GM18507 (cell line): ENCODE data around the gene ARID1B.

Experiments used
- DNase-seq: peaks from one replicate; pipeline ENCODE4 v3.0.0; 2011; ENCODE audit warnings: low read depth; ENCODE audit not compliant: insufficient read length; ENCODE audit errors: extremely low spot score
- FAIRE-seq: peaks from 2 replicates; lab custom pipeline; 2011; peaks lifted over from hg19 to GRCh38; lab: Jason Lieb, UNC

Gene ARID1B

DNA sequence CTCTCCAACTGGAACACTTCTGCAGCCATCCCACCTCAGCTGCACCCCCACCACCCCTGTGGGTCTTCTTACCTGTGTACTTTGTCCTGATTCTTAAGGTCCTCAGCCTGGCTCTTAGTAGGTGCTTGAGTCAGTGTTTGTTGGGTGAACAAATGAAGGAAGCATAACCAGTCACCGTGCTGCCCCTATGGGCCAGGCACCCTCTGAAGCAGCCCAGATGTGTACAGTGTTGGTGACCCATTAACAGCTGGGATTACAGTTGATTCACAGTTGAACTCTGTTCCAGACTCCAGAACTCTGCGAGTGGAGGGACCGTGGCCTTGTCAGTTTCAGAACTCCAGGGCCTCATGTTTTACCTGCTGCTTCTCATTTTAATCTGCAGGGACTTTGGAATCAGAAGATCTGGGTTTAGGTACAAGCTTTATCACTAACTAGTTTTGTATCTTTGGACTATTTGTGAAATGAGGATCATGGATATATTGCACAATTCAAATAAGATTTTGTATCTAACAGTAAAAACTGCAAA, 342.4 kb downstream of the ARID1B start:
- FAIRE-seq (no peak), DNase-seq (no peak)

DNA sequence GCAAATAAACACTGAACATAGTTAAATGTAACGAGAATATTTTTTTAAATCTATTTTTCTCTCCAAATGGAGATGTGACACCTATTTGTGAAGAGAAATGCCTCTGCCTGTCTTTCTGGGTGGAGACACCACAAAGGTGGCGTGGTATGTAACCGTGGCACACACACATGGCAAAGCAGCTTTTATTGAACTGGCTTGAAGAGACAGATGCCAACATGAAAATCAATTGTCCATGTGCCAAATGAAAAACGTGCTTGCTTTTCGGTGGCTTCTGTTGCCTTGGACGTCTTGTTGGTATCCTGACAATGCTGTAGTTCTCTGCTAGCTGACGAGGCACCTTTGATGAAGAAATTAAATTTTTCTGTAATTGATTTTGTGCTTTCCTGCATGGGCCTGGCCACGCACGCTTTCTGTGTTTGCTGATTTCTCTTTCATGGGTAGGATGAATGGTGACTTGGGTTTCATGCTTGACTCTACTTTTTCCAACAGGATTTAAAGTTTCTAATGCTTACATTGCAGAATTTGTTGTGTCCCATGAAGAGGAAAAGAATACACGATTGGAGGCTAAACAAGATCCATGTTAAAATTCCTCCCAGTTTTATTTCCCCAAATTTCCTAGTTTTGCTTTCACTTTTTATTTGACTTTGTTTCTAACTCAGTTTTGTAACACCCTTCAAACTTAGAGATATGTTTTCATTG, 343.5 kb downstream of the ARID1B start:
- DNase-seq: no peak
- no peak for FAIRE-seq

DNA sequence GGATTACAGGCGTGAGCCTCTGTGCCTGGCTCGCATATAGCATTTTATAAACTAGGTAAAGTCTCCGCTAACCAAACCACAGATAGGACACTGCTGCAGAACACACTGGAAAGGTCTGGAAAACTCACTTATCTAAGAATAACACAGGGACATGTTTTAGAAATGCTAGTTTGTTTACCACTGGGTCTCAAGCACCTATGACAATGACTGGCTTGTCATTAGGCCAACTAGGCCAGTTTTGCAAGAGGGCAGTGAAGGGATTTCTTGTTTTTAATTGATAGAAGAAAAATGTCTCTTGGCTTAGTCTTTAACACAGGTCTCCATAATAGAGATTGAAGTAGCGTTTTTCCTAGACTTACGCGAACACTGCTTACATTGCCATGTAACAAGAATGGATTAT, 344.7 kb downstream of the ARID1B start:
- DNase-seq (no peak), FAIRE-seq (no peak)

DNA sequence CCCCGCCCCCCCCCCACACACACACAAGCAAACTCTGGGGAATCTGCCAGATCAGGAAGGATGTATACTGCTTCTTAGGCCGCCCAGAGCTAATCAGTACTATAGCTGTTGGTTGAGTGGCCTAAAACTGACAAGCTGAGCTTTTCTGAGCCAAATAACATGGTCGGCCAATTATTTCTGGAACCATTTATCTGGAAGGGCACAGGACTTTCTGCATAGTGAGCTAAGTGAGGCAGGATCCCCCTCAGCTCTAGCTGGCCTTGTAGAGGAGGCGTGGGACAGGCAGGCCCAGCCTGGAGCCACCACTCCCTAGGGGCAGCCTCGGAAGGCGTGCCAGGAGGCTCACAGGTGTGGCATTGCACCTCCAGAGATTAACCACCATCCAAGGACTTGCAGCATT, 346.1 kb downstream of the ARID1B start:
- FAIRE-seq (no peak), DNase-seq (no peak)

DNA sequence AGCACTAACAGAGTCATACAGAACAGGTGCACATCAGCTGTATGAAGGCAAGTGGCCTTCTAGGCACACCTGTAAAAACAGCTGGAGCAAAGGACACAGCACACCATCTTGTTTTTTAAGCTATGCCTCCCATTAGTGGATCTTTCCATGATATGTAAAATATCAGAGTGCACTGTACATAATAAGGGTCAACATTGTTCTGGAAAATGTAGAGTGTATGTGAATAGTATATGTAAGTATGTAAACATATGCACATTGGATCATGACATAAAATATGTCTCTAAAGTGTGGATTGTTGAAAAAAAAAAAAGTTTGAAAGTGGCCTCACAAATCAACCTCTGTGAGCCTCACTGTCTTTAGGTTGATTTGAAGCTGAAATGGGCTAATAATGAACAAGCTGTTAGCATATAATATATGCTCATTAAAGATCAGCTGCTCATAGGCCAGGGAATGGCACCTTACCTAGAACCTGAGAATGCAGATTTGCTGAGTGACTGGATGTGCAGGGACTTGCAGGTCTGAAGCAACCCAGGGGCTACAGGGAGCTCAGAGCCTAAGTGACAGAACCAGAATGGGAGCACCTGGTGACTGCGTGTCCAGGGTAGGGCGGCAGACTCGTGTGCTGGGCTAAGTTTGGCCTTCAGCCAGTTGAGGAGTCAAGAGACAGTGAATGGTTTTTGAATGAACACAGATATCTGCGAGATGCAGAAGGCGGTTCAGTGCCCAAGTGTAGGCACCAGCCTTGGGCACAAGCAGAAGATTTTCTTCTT, 347.5 kb downstream of the ARID1B start:
- FAIRE-seq (no peak), DNase-seq (no peak)

DNA sequence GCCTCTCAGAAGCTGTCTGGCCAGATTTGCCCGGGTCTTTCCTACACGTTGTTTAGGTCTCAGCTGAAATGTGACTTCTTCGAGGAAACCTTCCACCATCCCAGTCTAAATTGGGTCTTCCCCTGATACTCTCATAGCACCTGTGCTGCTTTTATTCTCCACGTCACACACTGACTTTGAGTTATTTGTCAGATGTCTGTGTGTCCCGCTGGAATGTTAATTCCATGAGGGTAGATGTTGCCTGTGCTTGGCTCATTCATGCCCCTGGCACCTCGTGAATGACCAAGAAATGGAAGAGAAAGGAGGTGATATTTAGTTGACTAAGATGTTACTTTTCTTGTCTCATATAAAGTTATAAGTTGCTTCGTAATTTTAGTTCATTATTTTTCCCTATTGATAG, 348.4 kb downstream of the ARID1B start:
- FAIRE-seq: no peak
- DNase-seq: no peak

DNA sequence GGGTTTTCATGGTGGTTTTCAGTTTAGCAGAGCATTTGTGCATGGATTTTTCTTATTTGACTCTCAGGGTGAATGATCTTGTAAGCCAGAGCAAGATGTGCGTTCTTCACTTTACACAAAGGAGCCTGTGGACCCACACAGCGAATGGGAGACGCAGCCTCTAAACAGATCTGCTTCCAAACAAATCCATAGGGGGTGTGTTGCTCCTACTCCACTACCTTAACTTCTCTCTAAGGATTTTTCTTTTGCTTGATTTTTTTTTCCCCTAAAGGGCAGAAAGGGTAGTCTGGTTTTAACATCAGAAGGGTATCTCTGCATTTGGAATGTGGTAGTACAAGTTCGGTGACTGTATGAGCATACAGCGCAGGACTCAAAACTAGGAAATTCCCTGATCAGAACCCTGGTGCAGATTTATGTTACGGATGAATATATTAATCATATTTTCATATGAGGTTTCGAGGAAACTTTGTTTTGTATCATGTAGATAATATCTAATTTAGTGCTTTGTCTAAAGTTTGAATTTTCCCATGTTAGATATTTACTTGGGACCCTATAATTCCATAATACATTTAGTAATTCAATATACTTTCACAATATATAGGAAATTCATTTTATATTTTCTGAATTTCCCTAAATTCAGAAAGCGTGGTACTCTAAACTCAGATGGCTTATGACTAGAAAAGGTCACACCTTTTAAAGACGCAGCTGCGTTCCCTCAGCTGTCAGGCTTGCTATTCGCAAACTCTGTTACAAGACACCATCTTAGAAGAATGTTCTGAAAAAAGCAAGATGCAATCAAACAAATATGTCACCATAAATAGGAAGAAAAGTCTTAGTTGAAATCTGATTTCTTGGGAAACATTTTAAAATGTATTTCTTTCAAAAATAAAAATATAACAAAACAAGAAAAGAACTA, 349.3 kb downstream of the ARID1B start:
- FAIRE-seq (no peak), DNase-seq (no peak)

DNA sequence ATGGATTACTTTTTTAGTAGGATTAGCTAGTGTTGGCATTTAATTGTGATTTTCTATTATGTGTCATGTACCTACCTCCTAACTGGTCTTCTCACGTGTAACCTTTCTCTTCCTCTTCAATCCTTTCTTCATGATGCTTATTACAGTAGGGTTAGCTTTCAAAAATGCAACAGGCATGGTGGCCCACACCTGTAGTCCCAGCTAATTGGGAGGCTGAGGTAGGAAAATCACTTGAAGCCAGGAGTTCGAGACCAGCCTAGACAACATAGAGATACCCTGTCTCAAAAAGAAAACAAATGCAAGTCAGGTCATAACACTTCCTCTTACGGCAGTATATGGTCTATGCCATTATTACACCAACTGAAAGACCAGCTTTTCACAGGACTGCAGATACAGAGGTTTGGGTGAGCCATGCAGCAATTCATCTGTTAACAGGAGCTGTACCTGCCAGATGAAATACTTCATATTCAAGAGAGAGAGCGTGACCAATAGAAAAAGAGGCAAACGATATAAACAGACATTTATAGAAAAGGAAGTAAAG, 351.1 kb downstream of the ARID1B start:
- no peak for FAIRE-seq
- DNase-seq: no peak

DNA sequence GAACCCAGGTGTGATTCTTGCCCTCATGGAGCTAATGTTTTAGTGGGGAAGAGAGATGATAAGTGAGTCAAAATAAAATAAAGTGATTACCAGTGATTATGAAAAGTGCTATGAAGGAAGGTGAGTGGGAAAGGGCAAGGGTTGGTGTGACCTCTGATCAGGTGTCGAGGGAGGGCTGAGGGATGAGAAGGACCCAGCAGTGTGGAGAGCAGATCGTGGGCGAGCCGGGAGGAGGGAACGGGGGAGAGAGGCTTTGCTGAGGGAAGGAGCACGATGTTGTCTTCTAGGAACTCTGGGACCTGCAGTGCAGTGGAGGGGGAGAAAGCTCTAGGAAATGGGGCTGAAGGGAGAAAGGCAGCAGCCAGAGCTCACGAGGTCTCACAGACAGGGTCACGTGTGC, 354.1 kb downstream of the ARID1B start:
- no peak for FAIRE-seq

DNA sequence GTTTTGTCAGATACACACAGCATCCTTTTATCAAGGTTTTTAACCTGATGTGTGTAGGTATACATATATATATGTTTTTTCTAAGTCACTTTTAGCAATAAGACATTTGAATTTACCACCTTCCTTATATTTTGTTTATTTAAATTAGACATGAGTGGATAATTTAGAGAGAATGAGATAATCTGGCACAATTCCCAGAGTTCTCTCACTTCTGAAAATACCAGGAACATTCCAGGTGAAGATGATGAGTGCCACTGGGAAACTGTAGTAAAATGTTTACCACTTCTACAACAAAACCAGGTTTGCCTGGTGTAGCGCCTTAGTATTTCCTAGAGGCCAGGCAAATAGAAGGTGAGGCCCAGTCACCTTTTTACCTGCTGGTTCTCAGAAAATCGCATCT, 356.7 kb downstream of the ARID1B start:
- FAIRE-seq (no peak), DNase-seq (no peak)

More for the DNA sequence above, 354.1 kb downstream of the ARID1B start:
- DNase-seq: no peak

DNA sequence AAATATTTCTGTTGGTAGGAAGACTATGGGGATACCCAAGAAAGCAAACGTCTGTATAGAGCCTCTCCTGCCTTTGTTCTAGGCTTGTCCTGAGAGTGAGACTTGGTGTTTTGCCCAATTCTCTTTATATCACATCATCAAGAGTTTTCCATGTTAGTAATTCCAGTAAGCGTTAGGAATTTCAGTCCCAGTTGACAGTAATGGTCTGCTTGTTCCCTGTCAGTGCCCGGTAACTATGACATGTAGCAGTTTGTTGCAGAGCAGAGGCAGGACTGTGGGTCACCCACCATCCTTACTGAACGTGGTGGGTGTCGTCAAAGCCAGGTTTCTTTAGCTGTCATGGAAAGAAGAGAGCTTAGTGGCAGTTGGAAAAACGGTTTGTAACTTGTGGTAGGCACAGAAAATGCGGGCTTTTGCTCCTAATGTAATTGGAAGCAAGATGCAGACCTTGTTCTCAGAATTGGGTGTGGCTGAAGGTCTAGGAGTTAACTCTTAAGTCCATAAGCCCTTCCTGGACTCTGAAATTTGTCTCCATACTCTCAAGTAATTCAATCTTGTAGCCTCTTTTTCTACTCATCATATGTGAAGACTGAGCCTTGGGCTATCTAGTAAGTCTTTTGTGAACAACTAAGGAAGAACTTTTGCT, 357.3 kb downstream of the ARID1B start:
- FAIRE-seq (no peak), DNase-seq (no peak)

DNA sequence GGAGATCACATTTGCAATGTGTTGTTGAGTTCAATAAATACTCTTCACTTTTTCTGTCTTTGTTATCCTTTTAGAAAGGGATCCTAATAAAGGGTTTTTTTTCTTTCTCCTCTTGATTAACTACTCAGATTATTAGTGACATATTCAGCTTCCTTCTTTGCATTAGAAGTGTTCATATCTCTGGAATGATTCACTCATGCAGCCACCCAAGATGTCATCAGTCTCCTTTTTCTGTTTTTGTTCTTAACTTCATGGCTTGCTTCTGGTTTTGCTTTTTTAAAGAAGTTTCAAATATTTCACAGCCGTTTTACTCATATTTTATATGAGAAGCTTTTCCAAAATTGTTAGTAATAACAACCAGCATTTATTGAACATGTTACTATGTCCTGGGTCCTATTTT, 358.5 kb downstream of the ARID1B start:
- DNase-seq (no peak), FAIRE-seq (no peak)

DNA sequence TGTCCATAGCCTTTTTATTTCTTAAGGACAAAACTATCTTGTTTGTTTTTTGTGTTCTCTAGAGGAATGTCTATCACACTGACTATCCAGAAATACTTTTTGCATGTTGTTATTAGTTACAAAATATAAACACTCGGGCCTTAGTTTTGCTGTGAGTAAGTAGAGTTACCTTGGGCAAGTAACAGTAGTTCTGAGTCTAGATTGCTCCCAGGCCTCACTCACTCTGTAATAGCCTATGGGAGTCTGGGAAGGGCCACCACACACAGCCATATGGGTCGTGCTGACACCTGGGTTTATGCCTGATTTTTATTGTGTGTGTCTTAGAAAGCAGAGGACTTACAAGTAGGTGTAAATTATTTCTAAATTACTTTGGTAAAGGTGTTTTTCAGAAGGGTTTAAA, 360.3 kb downstream of the ARID1B start:
- no peak for DNase-seq
- FAIRE-seq: no peak

DNA sequence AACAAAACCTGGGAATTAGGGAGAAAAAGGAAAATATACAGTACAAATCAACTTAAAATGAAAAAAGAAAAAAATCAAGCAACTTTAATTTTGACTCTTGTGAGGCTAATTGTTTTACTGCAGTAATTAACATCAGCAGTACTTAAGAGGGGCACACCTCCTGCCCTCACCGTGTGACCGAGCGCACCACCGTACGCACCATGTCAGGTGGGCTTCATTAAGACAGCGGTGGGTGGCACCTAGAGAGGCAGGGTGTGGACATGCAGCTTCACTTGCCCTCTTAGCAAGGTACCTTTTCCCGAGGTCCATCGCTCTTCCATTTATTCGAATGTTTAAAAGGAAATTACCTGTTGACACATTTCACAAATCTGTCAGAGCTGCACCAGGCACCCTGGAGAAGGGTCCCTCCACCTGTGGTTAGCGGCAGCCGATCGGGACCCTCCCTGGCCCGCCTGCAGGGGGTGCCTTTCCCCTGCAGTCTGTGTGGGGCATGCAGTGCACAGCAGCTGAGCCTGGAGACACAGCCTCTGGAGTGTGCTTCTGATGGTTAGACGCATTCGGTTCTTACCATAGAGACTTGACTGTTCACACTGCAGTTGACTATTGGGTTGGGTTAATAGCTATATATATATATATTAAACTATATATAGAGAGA, 362.0 kb downstream of the ARID1B start:
- no peak for DNase-seq
- no peak for FAIRE-seq

DNA sequence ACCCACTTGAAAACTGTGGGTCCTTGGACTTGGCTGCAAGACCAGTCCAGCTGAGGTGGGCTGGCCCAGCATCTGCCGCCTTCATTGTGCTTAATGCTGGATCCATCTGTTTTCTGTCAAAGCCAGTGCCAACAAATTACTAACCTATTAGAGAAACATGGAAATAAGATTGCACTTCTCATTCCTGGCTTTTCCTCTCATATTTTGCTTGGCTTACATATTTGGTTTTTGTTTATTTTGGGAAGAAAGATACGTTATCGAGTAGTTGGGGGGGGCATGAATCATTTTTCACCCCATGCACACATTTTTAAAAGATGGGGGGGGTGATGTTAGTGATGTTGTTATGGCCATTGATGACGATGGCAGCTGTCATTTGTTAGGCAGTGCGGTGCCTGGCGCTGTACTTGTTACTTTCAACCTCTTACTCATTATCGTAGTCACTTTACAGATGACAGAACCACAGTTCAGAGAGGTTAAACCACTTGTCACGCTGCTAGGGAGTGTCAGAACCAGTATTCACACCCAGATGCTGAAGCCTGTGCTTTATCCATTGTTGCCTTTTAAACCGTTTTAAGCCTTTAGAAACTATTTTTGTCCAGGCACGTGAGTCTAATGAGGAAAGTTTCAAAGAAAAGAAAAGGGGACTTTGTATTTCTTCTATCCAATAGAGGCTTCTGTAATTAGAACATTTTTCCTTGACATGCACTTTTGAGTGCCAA, 366.2 kb downstream of the ARID1B start:
- FAIRE-seq (no peak), DNase-seq (no peak)

DNA sequence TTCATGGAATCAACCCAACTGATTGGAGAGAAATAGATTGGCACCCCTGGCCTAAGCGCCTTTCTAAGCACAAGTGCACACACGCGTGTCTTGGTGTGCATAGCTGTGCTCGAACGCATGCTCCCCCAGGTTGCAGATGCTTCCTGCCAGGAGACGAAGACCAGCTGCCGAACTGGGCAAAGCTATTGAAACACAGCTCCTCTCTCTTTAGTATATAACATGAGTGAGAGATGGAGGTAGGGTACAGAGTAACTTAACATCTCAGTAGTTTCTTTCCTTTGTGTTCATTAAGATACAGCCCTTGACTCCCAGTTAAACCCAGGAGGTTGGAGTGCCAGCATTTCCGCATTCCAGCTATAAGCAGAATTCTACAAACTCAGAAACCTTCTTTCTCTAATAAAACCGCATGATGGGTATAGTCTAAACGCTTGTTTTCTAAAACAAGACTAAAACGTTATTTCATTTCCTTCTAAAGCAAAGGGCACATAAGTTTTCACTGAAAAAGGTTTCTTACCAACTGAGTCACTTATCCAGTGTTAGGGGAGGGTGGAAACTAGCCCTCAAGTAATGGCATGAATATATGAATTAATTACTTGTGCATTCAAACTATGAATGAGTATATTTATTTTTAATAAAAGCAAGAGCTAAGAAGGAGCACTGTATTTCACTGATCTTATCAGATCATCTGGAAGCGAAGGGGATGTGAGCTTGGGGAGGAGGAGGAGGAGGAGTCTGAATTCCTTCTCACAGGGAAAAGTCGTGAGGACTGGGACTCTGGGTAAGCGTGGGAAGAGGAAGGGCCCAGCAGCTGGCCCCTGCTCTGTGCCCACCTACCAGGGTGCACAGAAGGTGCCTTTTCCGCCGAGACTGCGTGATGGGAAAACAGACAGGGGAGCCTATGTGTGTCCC, 367.0 kb downstream of the ARID1B start:
- DNase-seq (no peak), FAIRE-seq (no peak)

DNA sequence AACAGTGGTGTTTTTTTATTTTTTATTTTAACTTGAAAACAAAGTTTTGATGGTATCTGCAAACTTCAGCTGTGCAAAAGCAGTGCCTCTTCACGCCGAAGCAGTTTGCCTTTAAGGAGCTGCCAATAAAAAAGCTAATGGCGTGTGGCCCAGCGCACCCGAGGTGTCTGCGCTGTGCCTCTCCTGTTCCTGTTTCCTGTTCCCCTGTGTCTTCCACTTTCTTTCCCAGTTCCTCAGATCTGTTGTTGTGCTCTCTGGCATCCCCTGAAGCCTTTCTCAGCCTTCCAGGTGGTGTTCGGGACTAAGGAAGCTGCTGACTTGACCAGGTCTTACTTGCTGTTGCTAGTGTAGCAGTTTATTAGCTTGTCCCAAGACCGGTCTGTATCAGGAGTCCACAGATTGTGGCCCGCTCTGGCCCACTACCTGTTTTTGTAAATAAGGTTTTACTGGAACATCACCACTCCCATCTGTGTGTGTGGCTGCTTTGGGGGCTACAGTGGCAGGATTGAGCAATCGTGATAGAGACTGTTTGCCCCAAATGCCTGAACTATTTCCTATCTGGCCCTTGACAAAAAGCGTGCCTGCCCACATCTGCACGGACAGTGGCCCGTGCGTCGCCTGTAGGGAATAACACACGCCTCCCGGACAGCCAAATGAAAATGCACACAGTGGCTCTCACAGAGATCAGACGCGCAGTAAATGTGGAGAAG, 367.8 kb downstream of the ARID1B start:
- DNase-seq: no peak
- FAIRE-seq: no peak
